CD4-positive, alpha-beta T cell (primary cell): ENCODE data around the gene RPS27L. TPM values are rescaled to one million over a fixed set of nuclear protein-coding genes. Genes with fewer than 3 reads are reported as not detected.

ENCODE experiments used
- ATAC-seq: fragments of 200-7000 bp; cut with Tn5 transposase; one replicate; pipeline ENCODE4 v1.10.0; 2022; ENCODE audit warnings: mild to moderate bottlenecking; ENCODE audit not compliant: poor library complexity
- CTCF ChIA-PET: fragments of 350-600 bp; sonication (Branson Sonifier 250); formaldehyde crosslinking; loops from one replicate; lab custom pipeline; 2021; ENCODE audit warnings: antibody characterized with exemption, inconsistent platforms; lab: Charles Lee
- POLR2A ChIA-PET: fragments of 350-600 bp; sonication (Branson Sonifier 250); formaldehyde crosslinking; loops from one replicate; lab custom pipeline; 2021; ENCODE audit warnings: antibody characterized with exemption, inconsistent platforms; lab: Charles Lee
- DNase-seq, 14 experiments: peaks; one replicate each; pipeline ENCODE4 v3.0.0-alpha.2; 2013 to 2020; ENCODE audit warnings: mixed read lengths in 2 of 14
- H3K27ac ChIP-seq, 2 donors: one replicate each; pipeline versions ENCODE4 v1.5.1 to v1.7.0; 2013; ENCODE audit warnings: low read length in 2 of 2, low read depth in 1 of 2, mild to moderate bottlenecking in 1 of 2
- H3K27me3 ChIP-seq, 2 experiments: 1 replicate in 1 of 2; 2 replicates in 1 of 2; pipeline versions ENCODE4 v1.6.1 to v1.7.0; 2013; ENCODE audit warnings: low read length in 2 of 2, control low read depth in 1 of 2, mild to moderate bottlenecking in 1 of 2, moderate library complexity in 1 of 2; ENCODE audit not compliant: insufficient read depth in 2 of 2, control insufficient read depth in 1 of 2
- H3K36me3 ChIP-seq: one replicate; pipeline ENCODE4 v1.6.1; 2013; ENCODE audit warnings: low read length, control low read depth; ENCODE audit not compliant: insufficient read depth
- H3K4me1 ChIP-seq: one replicate; pipeline ENCODE4 v1.6.1; 2013; ENCODE audit warnings: low read length, control low read depth; ENCODE audit not compliant: insufficient read depth
- H3K4me3 ChIP-seq: one replicate; pipeline ENCODE4 v1.5.1; 2013; ENCODE audit warnings: mild to moderate bottlenecking, low read length, moderate library complexity
- H3K9me3 ChIP-seq, 2 experiments: 1 replicate in 1 of 2; 2 replicates in 1 of 2; pipeline versions ENCODE4 v1.6.1 to v1.7.0; 2013; ENCODE audit warnings: low read length in 2 of 2, mild to moderate bottlenecking in 2 of 2, control low read depth in 1 of 2, moderate library complexity in 1 of 2; ENCODE audit not compliant: control insufficient read depth in 1 of 2, insufficient read depth in 1 of 2
- H3K27ac Mint-ChIP-seq: one replicate; pipeline ENCODE4 v1.8.0; 2020; ENCODE audit warnings: mixed read lengths
- H3K27me3 Mint-ChIP-seq: one replicate; pipeline ENCODE4 v1.8.0; 2021; ENCODE audit warnings: mixed read lengths
- H3K36me3 Mint-ChIP-seq: one replicate; pipeline ENCODE4 v1.8.0; 2021; ENCODE audit warnings: low read depth, mixed read lengths
- H3K4me1 Mint-ChIP-seq: one replicate; pipeline ENCODE4 v1.8.0; 2021; ENCODE audit warnings: low read depth, mixed read lengths
- H3K4me3 Mint-ChIP-seq: one replicate; pipeline ENCODE4 v1.8.0; 2020; ENCODE audit warnings: mild to moderate bottlenecking, mixed read lengths
- H3K9me3 Mint-ChIP-seq: one replicate; pipeline ENCODE4 v1.8.0; 2020; ENCODE audit warnings: mixed read lengths
- CTCF ChIP-seq: fragments of 200-600 bp; IDR thresholded peaks from one replicate; pipeline ENCODE4 v1.8.0; 2022; ENCODE audit warnings: antibody characterized with exemption, mild to moderate bottlenecking
- intact Hi-C, 2 experiments: fragments of 100-400 bp; cut with DNase I in 1 of 2; cut with micrococcal nuclease in 1 of 2; formaldehyde crosslinking; loops; one replicate each; pipeline versions ENCODE4 v1.15.1 to v1.9.0; 2023 to 2025; cut with DNase I, micrococcal nuclease
- total RNA-seq, 174 experiments: library from RNA in 2 of 174; stranded (reverse) in 2 of 174; gene quantifications; one replicate each; pipeline ENCODE4 v1.2.3 and lab custom pipeline; 2021 to 2026

RPS27L gene
- total RNA-seq, 2 experiments from 2014 or later = 40.0 to 43.1 TPM

- Mint-ChIP-seq H3K4me3 (no peak overlapping the region), H3K9me3 (no peaks in the 10 kb centered on the region), H3K27ac (no peak overlapping the region), H3K4me1 (peaks cover 8% of the 10 kb centered on the region), H3K36me3 (peaks cover 27% of the 10 kb centered on the region), H3K27me3 (no peaks in the 10 kb centered on the region)
- Histone ChIP-seq H3K4me3 (no peak overlapping the region), H3K4me1 (no peaks in the 10 kb centered on the region), H3K36me3 (peaks cover 13% of the 10 kb centered on the region), H3K9me3 (no peaks in the 10 kb centered on the region), H3K27ac (no peak overlapping the region), H3K27me3 (no peaks in the 10 kb centered on the region)
- ATAC-seq (no peak), DNase-seq (no peak)
- CTCF ChIA-PET = no interaction called here
- intact Hi-C loops = no loop called here
- POLR2A ChIA-PET = interaction anchor here (1.4 kb wide), 1 partner anchor 9 kb away, joined by 5 read pairs; no protein-coding TSS in a partner anchor
- no peak for TF ChIP-seq CTCF
These were observed 11.9 kb downstream of the RPS27L start for GRCh38 chr15:63145426-63145825.

GRCh38 chr15:63140936-63141335 is 16.3 kb downstream of the RPS27L start:
- Histone ChIP-seq H3K27ac (no peak overlapping the region), H3K4me1 (no peaks in the 10 kb centered on the region), H3K9me3 (no peaks in the 10 kb centered on the region), H3K27me3 (no peaks in the 10 kb centered on the region), H3K36me3 (peaks cover 9% of the 10 kb centered on the region), H3K4me3 (no peak overlapping the region)
- no peak for TF ChIP-seq CTCF
- no peaks in the 10 kb centered on the region for H3K4me1 Mint-ChIP-seq
- H3K4me3 Mint-ChIP-seq = no peak overlapping the region
- no peaks in the 10 kb centered on the region for H3K9me3 Mint-ChIP-seq
- intact Hi-C loops = no loop called here
- CTCF ChIA-PET = no interaction called here
- no peak for ATAC-seq
- H3K27me3 Mint-ChIP-seq = no peaks in the 10 kb centered on the region
- no peak overlapping the region for H3K27ac Mint-ChIP-seq
- peaks cover 8% of the 10 kb centered on the region for H3K36me3 Mint-ChIP-seq
- DNase-seq = no peak
- POLR2A ChIA-PET = no interaction called here

- no peaks in the 10 kb centered on the region for H3K4me1 ChIP-seq
- Mint-ChIP-seq H3K36me3 (peaks cover 5% of the 10 kb centered on the region), H3K9me3 (no peaks in the 10 kb centered on the region), H3K4me1 (no peaks in the 10 kb centered on the region), H3K27ac (no peak overlapping the region), H3K4me3 (no peak overlapping the region), H3K27me3 (no peaks in the 10 kb centered on the region)
- H3K27ac ChIP-seq = no peak overlapping the region
- CTCF ChIA-PET = interaction anchor here (1.8 kb wide), 1 partner anchor 10 kb away, joined by 7 read pairs; no protein-coding TSS in a partner anchor
- POLR2A ChIA-PET = interaction anchor here (1.4 kb wide), 1 partner anchor 9 kb away, joined by 5 read pairs; no protein-coding TSS in a partner anchor
- no peaks in the 10 kb centered on the region for H3K27me3 ChIP-seq
- H3K36me3 ChIP-seq = no peaks in the 10 kb centered on the region
- no peak for DNase-seq
- TF ChIP-seq CTCF = no peak
- no peaks in the 10 kb centered on the region for H3K9me3 ChIP-seq
- no peak for ATAC-seq
- intact Hi-C loops = no loop called here
- no peak overlapping the region for H3K4me3 ChIP-seq
These were observed 20.5 kb downstream of the RPS27L start for GRCh38 chr15:63136742-63137141.
